ENCODE results near the gene HEXD.
"Not testable (repeated sequence)": the region's sequence is repeated elsewhere in the genome, so short reads cannot be mapped to it uniquely, and the experiment has no call there.

The HEXD gene

DNA sequence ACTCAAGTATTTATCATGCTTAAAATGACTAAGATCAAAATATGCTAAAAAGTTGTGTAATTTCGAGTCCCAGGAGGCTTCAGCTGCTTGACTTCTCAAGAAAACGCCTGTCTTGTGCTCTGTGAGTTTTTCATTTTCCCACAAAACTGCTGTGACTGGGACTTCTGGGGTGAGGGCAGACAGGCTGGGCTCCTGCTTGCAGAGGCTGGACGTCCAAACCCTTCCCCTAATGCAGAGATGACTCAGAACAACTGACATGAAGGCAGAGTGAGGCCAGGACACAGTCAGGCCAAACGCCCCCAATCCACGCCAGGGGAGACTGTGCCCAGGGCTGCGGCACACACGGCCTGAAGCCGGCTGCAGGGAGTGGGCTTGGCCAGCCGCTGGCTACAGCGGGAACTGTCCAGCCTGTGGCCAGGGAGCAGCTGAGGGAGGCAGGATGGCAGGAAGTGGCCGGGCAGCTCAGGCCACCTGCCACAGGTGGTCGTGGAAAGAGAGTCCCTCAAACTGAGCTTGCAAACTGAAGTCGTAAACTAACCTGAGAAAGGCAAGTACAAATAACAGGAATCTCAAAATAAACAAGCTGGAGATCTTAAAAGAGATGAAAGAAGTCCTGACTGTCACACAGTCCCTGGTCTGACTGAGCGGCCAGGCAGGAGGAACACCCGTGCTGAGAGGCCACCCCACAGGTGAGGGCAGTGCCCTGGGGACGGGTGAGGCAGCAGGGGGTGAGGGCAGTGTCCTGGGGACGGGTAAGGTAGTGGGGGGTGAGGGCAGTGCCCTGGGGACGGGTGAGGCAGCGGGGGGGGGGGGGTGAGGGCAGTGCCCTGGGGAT is 21.3 kb upstream of the HEXD start:
- DNase-seq (ENCODE audit: low read depth in 3 of 3), result no peak

DNA sequence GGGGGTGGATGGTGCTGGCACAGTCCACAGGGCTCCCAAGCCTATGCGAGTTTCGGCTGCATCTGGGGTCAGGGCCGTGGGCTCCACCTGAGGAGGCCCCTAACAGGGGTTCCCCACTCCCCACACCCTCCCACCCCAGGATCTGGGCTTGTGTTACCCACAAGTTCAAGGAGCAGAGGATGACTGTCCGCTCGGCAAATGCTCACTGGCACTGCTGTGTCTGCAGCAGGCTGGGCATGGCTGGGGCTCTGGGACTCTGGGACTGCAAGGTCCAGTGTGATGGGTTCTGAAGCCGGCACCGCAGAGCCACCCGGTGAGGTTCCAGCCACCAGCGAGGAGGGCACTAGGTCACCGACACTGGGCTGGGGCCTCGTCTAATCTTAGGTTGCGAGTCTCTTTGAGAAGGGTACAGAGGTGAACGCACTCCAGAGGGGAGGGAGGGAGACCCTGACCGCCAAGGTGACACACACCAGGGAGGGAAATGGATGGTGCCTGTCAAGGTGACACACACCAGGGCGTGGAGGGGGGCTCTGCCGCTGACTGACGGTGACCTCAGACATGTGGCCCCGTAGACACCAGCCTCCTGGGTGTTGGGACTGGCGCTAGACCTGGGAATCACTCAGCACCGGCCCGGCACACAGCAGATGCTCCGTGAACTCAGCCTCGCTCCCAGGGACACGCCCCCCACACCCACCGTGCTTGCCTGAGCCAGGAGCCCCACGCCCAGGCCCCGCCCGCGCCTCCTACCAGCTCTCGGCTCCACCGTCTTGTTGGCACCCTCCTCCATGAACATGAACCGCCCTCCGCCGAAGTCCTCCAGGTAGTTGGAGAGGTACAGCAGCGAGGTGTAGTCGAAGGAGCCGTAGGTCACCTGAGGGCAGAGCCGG is 20.5 kb upstream of the HEXD start:
- no peak for DNase-seq (ENCODE audit: low read depth in 3 of 3)

DNA sequence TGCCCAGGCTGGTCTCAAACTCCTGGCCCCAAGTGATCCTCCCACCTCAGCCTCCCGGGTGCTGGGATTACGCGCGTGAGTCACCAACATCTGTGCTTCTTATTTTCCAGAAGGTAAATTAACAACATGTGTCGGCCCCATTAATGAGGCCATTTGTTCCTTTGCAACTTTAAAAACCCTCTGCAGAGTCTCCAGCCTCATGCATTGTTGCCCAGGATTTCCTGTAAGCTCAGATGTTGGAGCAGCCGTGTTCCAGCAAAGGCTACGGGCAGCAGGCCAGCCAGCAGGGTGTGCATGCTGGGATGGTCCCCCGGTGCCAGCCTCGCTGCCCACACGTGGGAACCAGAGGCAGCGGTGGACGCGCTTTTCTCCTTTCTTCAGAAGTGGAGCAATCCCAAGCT is 19.1 kb upstream of the HEXD start:
- DNase-seq (ENCODE audit: low read depth in 3 of 3), result no peak

DNA sequence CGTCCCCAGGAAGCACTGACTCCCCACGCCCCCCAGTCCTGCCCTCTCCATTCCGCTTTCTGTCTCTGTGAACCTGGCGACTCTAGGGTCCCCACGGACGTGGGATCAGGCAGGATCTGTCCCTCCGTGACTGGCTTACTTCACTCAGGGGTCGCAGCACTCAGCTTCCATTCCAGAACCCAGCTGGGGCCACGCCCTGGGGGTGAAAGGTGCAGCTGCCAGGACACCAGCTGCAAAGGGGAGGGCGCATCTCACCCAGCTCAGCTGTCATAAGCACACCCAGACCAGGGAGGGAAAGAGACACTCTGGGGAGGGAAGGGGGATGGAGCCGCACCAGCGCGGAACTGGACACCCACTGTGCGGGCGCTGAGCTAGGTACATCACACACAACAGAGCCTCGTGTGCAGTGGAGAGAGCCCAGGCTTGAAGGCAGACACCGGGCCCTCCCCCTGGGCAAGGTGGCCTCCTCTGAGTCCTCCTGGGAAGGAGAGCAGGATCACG is 18.5 kb upstream of the HEXD start:
- no peak for DNase-seq (ENCODE audit: low read depth in 3 of 3)

DNA sequence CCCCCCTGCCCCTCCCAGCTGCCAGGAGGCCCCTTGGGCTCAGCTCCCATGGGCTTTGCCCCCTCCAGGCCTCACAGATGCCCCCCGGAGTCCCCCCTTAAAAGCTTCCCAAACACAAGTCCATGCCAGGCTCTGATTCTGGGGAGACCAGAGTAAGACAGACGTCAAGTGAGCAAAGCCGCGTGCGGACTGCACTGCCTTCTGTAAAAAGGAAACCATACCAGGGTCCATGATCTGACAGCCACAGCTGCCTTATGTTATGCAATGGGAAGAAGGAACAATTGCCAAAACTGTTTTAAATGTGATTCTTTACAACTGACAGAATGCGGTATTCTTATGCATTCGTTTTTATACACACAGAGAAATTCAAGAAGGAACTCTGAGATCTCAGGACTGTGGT is 17.9 kb upstream of the HEXD start:
- DNase-seq (ENCODE audit: low read depth in 3 of 3), result no peak

DNA sequence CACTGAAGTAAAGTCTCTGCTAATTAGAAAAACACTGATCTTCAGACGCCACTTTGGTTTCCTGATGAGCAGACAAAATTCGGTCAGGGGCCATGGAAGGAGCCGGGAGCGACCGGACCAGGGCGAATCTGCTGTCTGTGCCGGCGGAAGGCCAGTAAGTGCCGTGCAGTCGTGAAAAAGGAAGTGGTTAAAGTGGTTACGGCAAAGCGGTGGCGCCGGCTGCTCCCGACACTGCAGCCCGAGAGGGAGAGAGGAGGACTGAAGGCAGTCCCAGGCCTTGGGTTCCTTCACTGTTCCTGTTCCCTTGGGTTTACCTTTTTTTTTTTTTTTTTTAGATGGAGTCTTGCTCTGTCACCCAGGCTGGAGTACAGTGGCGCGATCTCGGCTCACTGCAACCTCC is 17.3 kb upstream of the HEXD start:
- DNase-seq (ENCODE audit: low read depth in 3 of 3), result peak; percentile 15 to 32 (median 29)

DNA sequence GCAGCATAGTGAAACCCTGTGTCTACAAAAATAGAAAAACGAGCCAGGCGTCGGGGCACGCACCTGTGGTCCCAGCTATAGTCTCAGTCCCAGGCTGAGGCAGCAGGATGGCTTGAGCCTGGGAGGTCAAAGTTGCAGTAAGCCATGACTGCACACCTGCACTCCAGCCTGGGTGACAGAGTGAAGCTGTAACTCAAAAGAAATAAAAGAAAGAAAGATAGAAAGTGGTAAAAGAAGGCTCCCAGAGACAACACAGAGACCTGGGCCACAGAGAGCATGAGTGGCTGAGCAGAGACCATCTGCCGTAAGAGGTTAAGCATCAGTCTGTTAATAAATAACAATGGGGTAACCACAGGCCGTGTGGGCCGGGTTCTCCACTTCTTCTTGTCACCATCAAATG is 15.3 kb upstream of the HEXD start:
- no peak for DNase-seq (ENCODE audit: low read depth in 3 of 3)

DNA sequence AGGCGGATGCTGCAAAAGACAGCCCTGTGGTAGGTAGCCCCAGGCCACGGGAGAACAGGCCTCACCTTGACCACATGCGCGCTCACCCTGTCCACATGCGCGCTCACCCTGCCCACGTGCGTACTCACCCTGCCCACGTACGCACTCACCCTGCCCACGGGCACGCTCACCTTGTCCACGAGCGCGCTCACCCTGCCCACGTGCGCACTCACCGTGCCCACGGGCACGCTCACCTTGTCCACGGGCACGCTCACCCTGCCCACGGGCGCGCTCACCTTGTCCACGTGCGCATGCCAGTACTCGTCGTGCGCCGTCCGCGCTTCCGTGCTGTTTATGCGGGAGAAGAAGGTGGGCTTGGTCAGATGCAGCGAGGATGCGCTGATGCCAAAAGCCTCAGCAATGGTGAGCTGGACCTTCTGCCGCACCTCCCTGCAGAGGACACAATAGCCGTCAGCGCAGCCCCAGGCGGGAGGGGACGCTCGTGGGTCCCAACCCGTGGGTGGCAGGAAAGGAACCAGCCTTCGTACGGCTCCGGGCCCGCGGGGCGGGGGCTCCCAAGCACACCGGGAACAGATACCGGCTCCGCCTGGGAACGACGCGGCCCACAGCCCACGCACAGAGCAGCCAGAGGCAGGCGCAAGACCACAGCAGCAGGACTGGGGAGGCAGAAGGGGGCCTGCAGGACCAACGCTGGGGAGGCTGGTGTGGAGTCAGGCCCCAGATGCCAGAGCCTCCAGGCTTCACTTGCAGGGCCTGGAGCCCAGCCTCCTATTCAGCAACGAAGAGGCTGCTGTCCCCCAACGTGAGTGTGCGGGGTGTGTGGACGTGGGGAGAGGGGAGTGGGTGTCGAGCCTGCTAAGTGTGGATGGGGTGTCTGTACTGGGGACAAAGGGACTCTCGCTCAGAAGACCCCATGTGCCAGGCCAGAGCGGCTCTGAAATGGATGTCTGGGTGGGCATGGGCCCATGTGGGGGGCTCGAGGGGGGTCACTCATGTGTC is 14.2 kb upstream of the HEXD start:
- no peak for DNase-seq (ENCODE audit: low read depth in 3 of 3)

DNA sequence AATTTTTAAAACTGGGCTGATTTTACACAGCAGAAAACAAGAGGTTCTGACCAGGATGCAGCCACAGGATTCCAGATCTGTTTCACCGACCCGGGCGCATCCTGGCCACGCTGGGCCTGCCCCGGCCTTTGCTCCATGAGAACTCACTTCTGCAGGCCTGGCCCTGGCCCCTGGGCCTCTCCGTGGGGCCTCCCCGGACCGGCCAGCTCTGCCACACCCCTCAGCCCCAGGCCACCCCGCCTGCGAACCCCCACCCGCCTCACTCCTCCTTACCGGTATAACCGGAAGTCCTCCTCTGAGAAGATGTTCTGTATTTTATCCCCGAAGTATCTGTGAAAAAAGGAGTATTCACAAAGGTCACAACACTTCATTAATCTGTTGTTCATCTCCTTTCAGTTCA is 13.1 kb upstream of the HEXD start:
- no peak for DNase-seq (ENCODE audit: low read depth in 3 of 3)

DNA sequence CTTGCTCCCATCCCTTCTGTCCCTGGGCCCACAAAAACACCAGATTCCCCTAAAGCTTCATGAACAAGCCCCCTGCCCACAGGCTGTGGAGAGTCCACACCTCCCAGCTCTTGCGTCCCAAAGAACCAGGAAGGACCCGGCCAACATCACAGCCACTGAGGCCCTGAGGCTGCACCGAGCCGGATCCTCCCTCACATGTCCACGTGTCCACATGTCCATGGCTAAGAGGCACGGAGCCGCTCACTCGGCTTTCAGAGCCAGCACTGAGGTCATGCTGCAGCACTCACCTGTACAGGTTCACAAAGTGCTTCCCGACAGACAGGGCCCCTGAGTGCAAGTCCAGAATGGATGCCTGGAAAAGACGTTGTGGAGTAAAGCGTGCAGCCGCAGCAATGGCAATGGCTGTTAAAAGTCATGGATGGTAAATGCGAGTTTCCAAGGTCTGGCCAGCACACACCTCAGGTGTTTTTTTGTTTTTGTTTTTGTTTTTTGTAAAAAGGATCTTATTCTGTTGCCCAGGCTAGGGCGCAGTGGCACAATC is 11.9 kb upstream of the HEXD start:
- DNase-seq (ENCODE audit: low read depth in 3 of 3), result no peak

DNA sequence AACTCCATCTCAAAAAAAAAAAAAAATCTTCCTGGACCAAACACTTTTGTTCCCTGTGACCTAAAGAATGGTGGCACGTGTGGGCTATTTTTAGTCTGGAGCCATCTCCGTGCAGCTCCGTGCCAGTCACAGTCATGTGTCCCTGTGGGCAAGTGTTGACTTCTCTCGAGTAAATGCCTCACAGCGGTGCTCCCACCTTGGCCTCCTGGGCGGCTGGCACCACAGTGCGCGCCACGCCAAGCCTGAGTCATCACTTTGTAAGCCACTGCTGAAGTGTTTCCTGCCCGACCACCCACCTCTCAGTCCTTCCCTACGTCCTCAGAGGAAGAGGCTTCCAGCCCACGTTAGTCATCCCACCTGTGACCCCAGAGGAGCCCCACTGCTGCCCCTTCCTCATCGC is 10.9 kb upstream of the HEXD start:
- no peak for DNase-seq (ENCODE audit: low read depth in 3 of 3)

DNA sequence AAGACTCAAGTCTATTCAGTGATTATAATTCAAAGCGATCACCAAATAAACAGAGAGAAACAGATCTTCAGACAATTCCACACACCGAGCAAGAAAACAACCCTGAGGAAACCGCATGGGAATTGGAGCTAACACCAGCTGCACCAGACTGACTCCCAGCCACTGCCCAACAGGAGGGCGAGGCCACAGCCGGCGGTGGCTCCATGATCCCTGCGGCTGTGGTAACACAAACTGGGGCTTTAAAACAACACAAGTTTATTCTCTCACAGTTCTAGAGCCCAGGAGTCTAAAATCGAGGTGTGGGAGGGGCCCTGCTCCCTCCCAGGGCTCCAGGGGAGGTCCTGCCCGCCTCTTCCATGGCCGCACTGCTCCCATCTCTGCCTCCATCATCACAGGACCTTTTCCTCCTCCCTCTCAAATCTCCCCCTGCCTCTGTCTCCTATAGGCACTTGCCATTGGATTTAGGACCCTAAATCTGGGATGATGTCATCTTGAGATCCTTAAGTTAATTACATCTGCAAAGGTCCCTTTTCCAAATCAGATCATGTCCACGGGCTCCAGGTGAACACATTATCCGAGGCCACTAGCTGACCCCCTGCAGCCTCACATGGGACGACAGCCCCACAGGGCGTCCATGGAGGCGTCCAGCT is 9.7 kb upstream of the HEXD start:
- no peak for DNase-seq (ENCODE audit: low read depth in 3 of 3)

DNA sequence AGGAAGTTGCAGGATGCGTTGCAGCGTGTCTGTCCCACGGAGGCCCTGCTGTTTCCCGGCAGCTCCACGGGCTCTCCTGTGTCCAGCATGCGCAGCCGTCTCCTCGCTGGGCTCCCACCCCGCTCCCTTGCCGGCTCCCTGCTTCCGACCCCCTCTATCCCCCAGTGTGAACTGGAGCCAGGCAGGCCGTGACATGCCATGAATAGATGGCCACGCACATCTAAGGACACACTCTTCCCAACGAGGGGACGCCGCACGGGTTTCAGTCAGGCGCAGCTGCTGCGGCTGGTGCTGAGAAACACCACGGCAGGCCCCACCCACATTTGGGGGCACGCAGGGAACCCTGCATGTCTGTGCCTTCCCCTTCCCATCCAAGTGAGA is 9.2 kb upstream of the HEXD start:
- no peak for DNase-seq (ENCODE audit: low read depth in 3 of 3)

DNA sequence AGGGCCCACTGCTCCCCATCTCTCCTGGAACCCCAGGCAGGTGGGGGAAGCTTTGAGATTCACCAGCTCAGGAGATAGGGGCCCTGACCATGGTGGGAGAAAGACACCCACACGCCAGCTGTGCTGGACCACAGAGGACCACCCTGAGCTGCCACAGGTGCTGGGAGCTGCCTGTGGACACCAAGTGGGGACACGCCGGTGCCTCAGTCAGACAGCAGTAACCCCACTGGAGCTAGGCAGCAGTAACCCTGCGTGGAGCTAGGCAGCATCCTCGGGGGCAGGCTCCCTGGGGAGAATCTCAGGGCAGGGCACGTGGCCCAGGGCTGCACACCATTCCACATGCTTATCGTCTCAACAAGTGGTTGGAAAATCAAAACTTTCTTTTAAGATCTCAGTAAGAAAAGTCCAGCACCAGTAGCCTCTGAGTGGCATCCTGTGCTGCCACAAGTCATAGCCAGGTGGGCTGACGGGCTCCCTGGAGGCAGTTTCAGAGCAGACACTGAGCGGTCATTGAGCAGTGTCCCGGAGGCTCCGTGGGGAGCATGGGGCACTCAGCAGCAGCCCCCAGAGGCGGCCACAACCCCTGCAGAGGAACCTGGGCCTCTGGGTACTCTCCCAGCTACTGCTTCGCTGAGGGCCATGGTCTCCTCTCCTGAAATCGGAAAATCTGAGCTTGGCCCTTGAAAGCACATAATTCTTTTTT is 8.0 kb upstream of the HEXD start:
- no peak for DNase-seq (ENCODE audit: low read depth in 3 of 3)

DNA sequence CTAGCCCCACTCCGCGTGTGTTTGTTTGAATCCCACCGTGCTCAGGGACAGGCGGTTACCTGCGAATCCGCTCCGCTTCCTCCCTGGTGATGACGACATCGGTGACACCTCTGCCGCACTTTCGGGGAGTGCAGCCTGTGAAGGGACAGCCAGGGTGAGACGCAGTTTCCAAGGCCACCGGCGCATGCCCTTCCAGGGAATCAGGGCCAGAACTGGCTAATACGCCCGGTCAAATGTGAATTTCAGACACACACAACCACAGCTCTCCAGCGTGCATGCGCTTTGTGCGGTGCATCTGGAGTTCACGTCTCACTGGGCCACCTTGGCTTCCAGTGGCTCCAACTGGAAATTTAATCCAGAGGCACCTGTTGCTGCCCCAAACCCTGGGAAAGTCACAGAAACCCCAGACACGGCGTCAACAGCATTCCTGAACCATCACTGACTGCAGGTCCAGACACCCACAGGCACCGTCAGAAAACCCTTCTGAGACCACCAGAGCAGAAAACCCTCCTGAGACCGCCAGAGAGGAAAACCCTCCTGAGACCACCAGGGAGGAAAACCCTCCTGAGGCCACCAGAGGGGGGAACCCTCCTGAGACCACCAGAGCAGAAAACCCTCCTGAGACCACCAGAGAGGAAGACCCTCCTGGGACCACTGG is 6.6 kb upstream of the HEXD start:
- DNase-seq (ENCODE audit: low read depth in 3 of 3), result no peak

DNA sequence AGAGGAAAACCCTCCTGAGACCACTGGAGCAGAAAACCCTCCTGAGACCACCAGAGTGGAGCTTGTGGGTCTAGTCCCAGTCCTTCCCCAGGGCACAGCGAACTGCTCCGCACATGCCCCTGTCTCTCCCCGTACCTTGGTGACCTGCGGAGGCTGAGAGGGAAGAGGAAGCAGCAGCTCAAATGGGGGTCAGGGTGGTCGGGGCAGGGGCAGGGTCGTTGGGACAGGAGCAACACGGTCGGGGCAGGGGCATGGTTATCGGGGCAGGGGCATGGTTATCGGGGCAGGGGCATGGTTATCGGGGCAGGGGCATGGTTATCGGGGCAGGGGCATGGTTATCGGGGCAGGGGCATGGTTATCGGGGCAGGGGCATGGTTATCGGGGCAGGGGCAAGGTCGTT is 6.1 kb upstream of the HEXD start:
- DNase-seq (ENCODE audit: low read depth in 3 of 3), result not testable (repeated sequence)

DNA sequence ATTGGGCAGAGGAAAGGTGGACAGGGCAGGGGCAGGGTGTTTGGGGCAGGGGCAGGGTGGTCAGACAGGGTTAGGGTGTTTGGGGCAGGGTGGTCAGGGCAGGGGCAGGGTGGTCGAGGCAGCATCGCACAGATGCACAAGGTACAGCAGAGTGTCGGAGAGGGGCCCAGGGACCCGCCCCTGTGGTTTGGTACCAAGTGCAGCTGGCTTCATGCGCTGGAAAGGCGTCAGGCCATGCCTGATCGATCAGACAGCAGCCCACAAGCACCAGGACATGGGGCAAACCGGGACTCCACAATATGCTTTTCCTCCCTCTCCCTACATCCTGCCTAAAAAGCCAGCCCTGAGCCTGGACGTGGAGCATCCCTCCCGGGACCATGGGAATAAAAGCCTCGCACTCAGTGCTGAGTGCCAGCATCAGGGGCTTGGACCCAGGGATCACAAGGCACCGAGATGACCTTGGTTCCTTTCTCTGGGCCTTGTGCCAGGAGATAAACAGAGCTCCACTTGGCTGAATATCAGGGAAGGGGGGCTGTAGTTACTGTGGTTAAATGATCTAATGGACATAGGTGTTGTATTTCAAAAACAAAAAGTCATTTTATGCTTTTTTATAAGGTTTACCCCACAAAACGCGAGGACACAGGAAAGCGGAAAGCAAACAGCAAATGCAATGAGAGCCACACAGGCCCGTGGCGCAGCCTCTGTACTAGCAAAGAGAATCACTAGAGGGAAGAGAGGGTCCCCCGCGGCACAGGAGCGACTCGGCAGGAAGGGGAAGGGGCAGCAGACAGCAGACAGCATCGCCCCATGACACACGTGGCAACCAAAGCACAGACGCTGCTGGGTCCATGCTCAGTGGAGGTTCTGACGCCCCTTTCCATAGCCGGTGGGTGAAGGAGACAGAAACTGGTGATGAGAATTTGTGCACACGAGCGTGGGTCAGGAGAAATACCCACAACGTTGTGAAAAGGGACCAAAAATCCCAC is 5.3 kb upstream of the HEXD start:
- DNase-seq (ENCODE audit: low read depth in 3 of 3), result no peak

DNA sequence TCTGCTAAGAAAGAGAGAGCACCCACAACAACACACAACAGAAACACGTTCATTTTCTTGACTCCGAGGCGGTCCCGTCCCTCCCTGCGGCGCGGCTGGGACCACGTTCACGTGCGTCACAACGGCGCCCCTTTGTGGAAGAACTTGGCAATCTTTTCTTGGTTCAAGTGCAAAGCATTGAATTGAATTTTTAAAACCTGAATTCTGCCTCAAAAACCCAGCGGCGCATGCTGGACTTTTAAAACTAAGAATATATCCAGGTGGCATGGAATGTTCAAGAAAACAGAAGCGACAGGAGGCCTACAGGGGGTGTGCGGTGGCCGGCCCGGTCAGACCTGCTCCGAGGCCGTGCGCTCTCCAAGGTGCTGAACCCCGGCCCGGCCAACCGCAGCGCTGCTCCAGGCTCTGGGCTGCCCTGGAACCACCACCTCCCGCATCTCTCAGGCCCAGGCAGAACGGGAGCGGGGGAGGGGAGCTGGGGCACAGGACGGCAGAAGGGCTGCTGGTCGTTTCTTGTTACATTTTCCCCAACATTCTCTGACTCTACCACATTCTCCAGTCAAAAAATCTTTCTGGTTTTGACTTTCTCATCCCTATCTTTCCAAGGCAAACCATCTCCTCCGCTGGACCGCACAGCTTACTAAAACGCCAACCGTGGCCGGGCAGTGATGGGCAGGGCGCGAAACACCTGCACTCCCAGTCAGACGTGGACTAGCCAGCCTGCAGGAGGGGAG is 3.4 kb upstream of the HEXD start:
- DNase-seq (ENCODE audit: low read depth in 3 of 3), result peak; percentile 48 to 77 (median 54)

All from stimulated activated CD4-positive, alpha-beta T cell treated with anti-CD3 and anti-CD28 coated beads, TNF-alpha, amount 100 ng/mL, for 48 hours (primary cell).